HG03135 (cell line): ENCODE results near the gene PARD3.

Source experiments
- ATAC-seq: cut with Tn5 transposase; IDR thresholded peaks from one replicate; pipeline ENCODE4 v1.9.1; 2021; ENCODE audit warnings: mild to moderate bottlenecking, moderate library complexity; ENCODE audit not compliant: unreplicated experiment

PARD3 gene

GRCh38 chr10:34825414-34825813 lies 10.3 kb upstream of the PARD3 start:
- ATAC-seq = no peak

- ATAC-seq = no peak
These were observed 9.8 kb upstream of the PARD3 start for GRCh38 chr10:34824870-34825269.

- ATAC-seq = no peak
These were observed 6.8 kb upstream of the PARD3 start for GRCh38 chr10:34821587-34822585.

- no peak for ATAC-seq
These were observed 2.5 kb upstream of the PARD3 start for GRCh38 chr10:34817586-34817985.

GRCh38 chr10:34817054-34817453 lies 2.0 kb upstream of the PARD3 start:
- ATAC-seq = no peak

- ATAC-seq = no peak
These were observed 1.5 kb upstream of the PARD3 start for GRCh38 chr10:34816501-34817002.

GRCh38 chr10:34816085-34816496 lies 995 bp upstream of the PARD3 start:
- ATAC-seq = no peak

- ATAC-seq = peak; percentile 27
These were observed 247 bp downstream of the PARD3 start for GRCh38 chr10:34814913-34815184.

- ATAC-seq = peak; percentile 25
These were observed 728 bp downstream of the PARD3 start for GRCh38 chr10:34814223-34814912.

- no peak for ATAC-seq
These were observed 1.4 kb downstream of the PARD3 start for GRCh38 chr10:34813626-34814222.

GRCh38 chr10:34812771-34813170 lies 2.3 kb downstream of the PARD3 start:
- ATAC-seq = no peak

- no peak for ATAC-seq
These were observed 3.1 kb downstream of the PARD3 start for GRCh38 chr10:34811968-34812514.

- ATAC-seq = no peak
These were observed 3.7 kb downstream of the PARD3 start for GRCh38 chr10:34811126-34811967.

- ATAC-seq = peak; percentile 14
These were observed 5.3 kb downstream of the PARD3 start for GRCh38 chr10:34809796-34810195.

GRCh38 chr10:34808801-34809745 lies 6.0 kb downstream of the PARD3 start:
- ATAC-seq = peak; percentile 59

GRCh38 chr10:34808336-34808735 lies 6.8 kb downstream of the PARD3 start:
- ATAC-seq = no peak

- ATAC-seq = no peak
These were observed 10.8 kb downstream of the PARD3 start for GRCh38 chr10:34804306-34804705.

- ATAC-seq = no peak
These were observed 12.4 kb downstream of the PARD3 start for GRCh38 chr10:34802692-34803091.

GRCh38 chr10:34801097-34801733 lies 13.9 kb downstream of the PARD3 start:
- ATAC-seq = no peak
